Activated CD4-positive, alpha-beta T cell treated with anti-CD3 and anti-CD28 coated beads for 24 hours (primary cell): ENCODE results near the gene C11orf65.

ENCODE experiments used
- DNase-seq, 2 donors: peaks; one replicate each; pipeline ENCODE4 v3.0.0-alpha.2; 2020; ENCODE audit warnings: low read depth in 2 of 2

The C11orf65 gene, protein sequence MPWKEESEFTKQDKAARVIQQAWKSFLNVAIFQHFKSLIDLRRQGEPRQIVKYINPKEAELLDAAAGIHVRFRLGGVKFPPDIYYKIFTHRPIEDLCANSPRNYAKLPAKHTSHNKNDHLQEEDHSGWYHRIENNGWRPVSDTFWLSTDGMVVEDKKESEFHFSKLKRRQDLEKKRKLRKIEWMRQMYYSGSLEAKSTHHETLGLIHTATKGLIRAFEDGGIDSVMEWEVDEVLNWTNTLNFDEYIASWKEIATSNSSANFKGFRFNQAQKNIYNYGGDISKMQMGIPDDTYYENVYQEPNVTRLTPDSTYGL

DNA sequence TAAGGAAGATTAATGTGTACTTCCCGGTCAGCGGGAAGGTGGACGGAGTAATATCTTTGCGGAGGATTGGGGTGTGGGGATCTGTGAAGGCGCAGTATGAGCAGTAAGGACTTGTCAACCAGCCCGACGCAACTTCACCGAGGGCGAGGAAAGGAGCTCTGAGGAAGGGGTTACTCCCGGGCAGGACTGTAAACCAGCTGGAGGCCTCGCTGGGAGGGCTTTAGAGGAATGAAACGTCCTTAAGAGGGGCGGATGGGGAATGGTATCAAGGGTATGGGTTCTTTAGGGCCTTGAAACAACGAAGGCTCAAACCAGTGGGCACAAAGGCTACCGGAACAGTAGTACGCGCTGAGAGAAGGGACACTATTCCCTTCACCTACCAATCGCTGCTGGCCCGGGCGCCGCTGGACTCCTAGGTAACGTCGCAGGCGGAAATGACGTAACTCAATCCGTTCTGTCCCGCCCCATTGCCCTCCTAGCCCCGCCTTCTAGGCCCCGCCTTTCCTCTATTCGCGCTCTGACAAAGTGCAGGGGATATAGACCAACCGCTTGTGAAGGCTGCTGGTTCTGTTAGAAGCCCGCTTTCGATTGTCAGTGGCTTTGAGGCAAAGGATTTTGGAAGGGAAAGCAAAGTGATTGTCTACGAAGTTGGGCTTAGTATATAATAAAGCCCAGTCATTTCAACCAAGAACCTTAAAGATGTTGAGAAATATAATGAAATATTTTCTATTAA lies at the start of gene C11orf65:
Gene C11orf65 (minus strand): TSS at position 439 of the 733 bp plus-strand sequence. CDS start 5,970 bp downstream, outside the sequence.
- DNase-seq = peak; percentile 89 to 90

- DNase-seq = no peak
These were observed 48.8 kb upstream of the C11orf65 start for GRCh38 chr11:108516125-108516524.

- no peak for DNase-seq
These were observed 45.4 kb upstream of the C11orf65 start for GRCh38 chr11:108512708-108513107.

DNA sequence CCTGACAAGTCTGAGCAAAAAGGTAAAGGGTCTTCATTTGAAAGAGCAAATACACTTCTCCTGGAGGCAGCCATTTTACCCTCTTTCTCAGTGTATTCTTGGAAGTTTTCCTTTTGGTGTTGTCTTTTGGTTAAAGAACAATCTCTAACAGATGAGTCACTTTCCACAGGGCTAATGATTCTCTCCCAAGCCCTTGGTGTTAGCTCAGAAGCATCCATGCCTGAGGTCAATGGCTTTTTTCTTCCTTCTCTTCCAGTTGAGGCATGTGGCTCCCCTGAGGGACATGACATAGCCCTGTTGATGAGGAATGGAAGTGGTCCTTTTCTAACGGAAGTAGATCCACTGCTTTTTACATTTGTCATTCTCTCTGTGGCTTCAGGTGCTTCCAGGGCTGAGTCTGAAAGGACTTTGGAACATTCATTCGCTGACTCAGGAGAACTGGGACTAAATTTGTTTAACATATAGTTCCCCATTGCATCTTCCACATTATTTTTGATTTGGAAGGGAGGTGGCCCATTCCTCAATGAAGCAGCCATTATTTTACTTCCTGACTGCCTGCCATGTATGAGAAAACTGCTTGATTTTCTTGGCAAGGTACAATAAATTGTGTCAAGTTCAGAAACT lies 44.6 kb upstream of the C11orf65 start:
- DNase-seq = no peak

GRCh38 chr11:108508653-108509593 lies 41.6 kb upstream of the C11orf65 start:
- DNase-seq = no peak

DNA sequence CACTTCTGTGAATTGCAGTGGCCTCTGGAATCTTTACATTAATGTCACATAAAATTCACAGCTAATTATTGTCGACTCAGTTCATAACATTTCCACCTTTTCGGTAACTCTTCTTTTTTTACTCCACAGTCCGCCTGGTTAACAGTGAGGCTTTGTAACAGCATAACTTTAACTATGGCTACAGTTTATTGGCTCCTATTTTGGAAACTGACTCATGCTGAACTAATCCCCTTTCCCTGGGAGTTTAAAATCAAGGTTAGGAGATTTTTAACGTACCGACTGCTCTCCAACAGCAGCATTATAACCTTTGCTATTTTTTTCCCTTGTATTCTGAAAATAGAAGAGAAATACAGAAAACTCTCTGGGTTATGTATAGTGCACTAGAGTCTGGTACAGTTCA lies 34.1 kb upstream of the C11orf65 start:
- no peak for DNase-seq

GRCh38 chr11:108500721-108501120 lies 33.4 kb upstream of the C11orf65 start:
- no peak for DNase-seq

DNA sequence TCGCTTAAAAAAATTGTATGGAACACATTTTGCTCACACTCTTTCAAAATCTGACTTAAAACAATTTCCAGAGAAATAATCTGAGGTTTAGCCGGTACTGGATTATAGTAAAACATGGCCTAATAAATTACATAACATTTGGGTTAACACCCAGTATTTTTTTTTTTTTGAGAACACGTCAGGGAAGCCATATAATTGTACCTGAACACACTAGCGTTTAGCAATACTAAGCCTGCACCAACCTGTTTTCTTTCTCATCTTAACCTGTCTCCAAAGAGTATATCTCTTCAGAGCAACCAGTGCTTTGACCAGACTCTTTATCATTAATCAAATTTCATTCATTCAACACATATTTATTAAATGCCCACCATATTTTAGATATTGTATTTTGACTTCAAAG lies 32.8 kb upstream of the C11orf65 start:
- DNase-seq = no peak

- DNase-seq = no peak
These were observed 31.6 kb upstream of the C11orf65 start for GRCh38 chr11:108498816-108499408.

- peak; percentile 14 to 25 for DNase-seq
These were observed 30.9 kb upstream of the C11orf65 start, which contains the start of gene POGLUT3 for GRCh38 chr11:108498046-108498815. POGLUT3 (minus strand) TSS chr11:108498384; CDS start chr11:108498366, 18 bp downstream.

DNA sequence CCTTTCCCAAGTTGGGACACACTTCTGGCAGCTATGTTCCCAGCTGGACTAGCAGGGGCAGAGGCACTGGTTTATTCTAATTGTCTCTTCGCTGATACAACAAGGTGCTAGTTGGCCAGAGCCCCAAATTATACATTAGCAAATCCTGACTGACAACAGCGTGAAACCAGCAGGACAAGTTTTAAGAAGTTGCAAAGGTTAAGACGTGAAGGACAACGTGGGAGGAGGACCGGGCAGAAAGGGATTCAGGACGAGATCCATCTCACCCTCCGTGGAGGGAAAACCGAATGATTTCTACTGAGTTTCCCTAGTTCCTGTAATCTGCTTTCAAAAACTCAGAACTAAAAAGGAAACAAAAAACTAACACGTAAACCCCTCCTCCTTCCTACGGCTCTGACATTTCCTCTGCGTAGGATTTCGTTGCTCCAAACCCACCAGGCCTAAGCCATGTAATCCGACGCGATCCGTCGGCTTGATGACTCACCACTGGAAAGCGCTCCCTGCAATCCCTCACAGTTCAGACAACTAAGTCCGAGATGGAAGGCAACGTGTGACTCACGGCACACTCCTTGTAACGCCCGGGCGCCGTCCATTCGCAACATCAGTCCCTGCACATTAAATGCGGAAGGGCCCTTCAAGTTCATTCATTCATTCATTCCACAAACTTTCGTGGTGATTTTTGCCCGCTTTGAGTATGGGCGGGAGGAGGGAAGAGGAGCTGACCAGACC lies 30.2 kb upstream of the C11orf65 start:
- peak; percentile 35 to 55 for DNase-seq

GRCh38 chr11:108496643-108497256 lies 29.4 kb upstream of the C11orf65 start:
- DNase-seq = no peak

DNA sequence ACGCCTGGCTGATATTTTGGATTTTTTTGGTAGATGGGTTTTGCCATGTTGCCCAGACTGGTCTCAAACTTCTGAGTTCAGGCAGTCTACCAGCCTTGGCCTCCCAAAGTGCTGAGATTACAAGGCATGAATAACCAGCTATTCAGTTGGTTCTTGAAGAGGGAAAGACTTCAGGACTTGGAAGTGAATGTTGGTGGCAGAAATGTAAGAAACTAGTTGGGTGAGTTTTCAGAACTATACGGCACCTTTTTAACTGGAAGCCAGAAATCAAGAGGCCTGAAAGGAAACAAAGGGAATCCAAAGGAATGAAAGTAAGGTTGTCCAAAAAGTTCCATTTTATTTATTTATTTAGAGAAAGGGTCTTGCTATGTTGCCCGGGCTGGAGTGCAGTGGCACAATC lies 28.0 kb upstream of the C11orf65 start:
- DNase-seq = no peak

- DNase-seq = no peak
These were observed 26.9 kb upstream of the C11orf65 start for GRCh38 chr11:108494182-108494581.

GRCh38 chr11:108491936-108492335 lies 24.6 kb upstream of the C11orf65 start:
- DNase-seq = no peak

- DNase-seq = no peak
These were observed 19.5 kb upstream of the C11orf65 start for GRCh38 chr11:108486828-108487227.

- DNase-seq = no peak
These were observed 19.0 kb upstream of the C11orf65 start for GRCh38 chr11:108486331-108486730.

DNA sequence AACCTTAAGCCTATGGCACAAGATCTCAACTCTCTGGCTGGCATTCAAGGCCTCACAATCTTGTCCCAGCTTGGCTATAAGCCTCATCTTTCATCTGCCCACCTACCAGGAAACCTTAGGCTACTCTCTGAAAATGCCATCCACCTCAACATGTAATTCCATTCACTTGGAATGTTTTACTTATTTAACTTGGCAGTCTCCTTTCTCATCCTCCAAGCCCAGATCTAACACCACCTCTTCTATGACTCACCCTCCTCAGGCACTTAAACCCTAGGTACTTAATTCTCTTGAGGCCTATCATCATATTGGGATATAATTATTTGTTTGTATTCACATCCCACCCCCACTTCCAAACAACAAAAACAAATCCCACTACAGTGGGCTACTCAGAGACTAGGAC lies 15.8 kb upstream of the C11orf65 start:
- DNase-seq = no peak
